Measurements from ENCODE around the gene TCEA3. TPM values are rescaled to one million over a fixed set of nuclear protein-coding genes. Genes with fewer than 3 reads are reported as not detected.
A peak's percentile ranks its signal among the peaks of the same experiment; 100 is the strongest.

TCEA3 gene
- total and polyA plus RNA-seq, 2 experiments from 2014 or later, result 9.2 to 23.2 TPM

DNA sequence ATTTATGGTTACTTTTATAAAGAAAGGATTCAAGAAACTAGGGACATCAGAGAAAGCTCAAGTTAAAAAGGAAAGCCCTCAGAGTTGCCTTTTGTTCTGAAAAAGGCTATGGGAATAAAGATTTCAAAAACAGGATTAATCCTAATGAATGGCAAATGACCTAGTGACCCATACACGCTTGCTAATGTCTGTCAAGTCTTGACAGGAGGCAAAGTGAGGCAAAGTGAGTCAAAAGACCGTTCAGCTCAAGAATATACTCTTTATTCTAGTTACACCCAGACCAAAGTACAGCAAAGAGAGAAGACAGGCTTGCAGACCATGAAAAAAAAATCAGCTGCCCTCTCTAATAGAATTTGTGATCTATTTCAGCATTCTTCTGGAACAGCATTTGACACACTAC lies 58.4 kb downstream of the TCEA3 start:
- Histone ChIP-seq H3K9ac (no peak overlapping the region), H3K27me3 (replicated peaks; ENCODE audit: insufficient read depth) (no peaks in the 10 kb centered on the region), H3K27ac (no peak overlapping the region), H3K9me3 (ENCODE audit: low read depth) (peaks cover 6% of the 10 kb centered on the region), H3K4me2 (ENCODE audit: unreplicated experiment) (peak overlapping the region; percentile 88), H4K20me1 (ENCODE audit: insufficient read depth) (no peaks in the 10 kb centered on the region), H3K9me2 (ENCODE audit: insufficient read depth) (no peaks in the 10 kb centered on the region), H3K4me3 (peak overlapping the region; percentile 83; the same call in 1 of the 2 replicates), H3K36me3 (ENCODE audit: low read depth) (peaks cover 51% of the 10 kb centered on the region), H2AFZ (no peak overlapping the region), H3K4me1 (ENCODE audit: insufficient read depth) (peaks cover 21% of the 10 kb centered on the region), H3K79me2 (ENCODE audit: insufficient read depth) (peaks cover 63% of the 10 kb centered on the region), H3F3A (ENCODE audit: insufficient read depth) (peaks cover 32% of the 10 kb centered on the region)
- TF ChIP-seq EZH2phosphoT487 (IDR thresholded peaks at IDR 0.05; ENCODE audit: insufficient read depth, low read depth) (no peak), EZH2 (IDR thresholded peaks at IDR 0.05; ENCODE audit: insufficient read depth, poor library complexity, severe bottlenecking) (no peak)
- in situ Hi-C loops (cut with MboI), result no loop called here
- WGBS, 2 experiments (ENCODE audit: low coverage in 1 of 2, low lambda C conversion rate in 2 of 2, missing lambda C conversion rate in 2 of 2), result 75 to 80% methylated on average over 2 of the region's 2 CpGs
- no peak for DNase-seq

DNA sequence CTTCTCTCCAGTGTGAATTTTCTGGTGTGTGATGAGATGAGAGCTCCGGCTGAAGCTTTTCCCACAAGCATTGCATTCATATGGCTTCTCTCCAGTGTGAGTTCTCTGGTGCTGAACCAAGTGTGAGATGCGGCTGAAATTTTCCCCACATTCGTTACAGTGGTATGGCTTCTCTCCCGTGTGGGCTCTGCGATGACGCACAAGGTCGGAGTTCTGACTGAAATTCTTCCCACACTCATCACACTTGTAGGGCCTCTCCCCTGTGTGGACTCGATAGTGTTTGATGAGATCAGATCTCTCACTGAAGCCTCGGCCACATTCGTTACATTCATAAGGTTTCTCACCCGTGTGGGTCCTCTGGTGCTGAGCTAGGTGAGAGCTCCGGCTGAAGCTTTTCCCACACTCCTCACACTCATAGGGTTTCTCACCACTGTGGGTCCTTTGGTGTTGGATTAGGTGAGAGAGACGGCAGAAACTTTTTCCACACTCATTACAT lies 62.3 kb downstream of the TCEA3 start:
- H4K20me1 ChIP-seq (ENCODE audit: insufficient read depth), result no peaks in the 10 kb centered on the region
- no peak overlapping the region for H3K4me2 ChIP-seq (ENCODE audit: unreplicated experiment)
- H3K9me3 ChIP-seq (ENCODE audit: low read depth), result peaks cover 16% of the 10 kb centered on the region
- no peak overlapping the region for H2AFZ ChIP-seq
- no peak overlapping the region for H3K9ac ChIP-seq
- no peak overlapping the region; the same call in 1 of the 2 replicates for H3K4me3 ChIP-seq
- peaks cover 4% of the 10 kb centered on the region for H3K4me1 ChIP-seq (ENCODE audit: insufficient read depth)
- in situ Hi-C loops (cut with MboI), result no loop called here
- H3K36me3 ChIP-seq (ENCODE audit: low read depth), result peaks cover 73% of the 10 kb centered on the region
- H3K9me2 ChIP-seq (ENCODE audit: insufficient read depth), result no peaks in the 10 kb centered on the region
- WGBS, 2 experiments (ENCODE audit: low coverage in 1 of 2, low lambda C conversion rate in 2 of 2, missing lambda C conversion rate in 2 of 2), result 96 to 99% methylated on average over 13 of the region's 13 CpGs
- peak; percentile 28 for DNase-seq
- TF ChIP-seq EZH2phosphoT487 (IDR thresholded peaks at IDR 0.05; ENCODE audit: insufficient read depth, low read depth), result no peak
- TF ChIP-seq EZH2 (IDR thresholded peaks at IDR 0.05; ENCODE audit: insufficient read depth, poor library complexity, severe bottlenecking), result no peak
- no peaks in the 10 kb centered on the region for H3K27me3 ChIP-seq (replicated peaks; ENCODE audit: insufficient read depth)
- H3K79me2 ChIP-seq (ENCODE audit: insufficient read depth), result peaks cover 61% of the 10 kb centered on the region
- H3F3A ChIP-seq (ENCODE audit: insufficient read depth), result peaks cover 16% of the 10 kb centered on the region
- no peak overlapping the region for H3K27ac ChIP-seq

DNA sequence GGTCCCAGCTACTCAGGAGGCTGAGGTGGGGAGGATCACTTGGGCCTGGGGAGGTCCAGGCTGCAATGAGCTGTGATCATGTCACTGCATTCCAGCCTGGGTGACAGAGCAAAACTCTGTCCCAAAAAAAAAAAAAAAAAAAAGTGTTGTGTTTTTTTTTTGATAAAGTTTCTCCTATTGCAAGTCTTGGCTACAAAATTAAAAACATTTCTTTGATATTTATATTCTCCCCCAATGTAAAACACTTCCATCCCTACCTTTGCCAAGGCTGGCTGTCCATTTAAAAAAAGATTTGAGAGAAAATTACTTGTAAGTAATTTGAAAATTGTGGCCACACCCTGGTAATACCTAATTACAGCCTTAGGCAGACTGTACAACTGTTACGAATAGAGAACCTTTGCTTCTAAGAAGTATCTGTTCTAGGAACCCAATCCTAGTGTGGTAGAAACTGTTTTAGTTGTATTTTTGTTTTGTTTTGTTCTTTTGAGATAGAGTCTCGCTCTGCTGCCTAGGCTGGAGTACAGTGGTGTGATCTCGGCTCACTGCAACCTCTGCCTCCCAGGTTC lies 66.2 kb downstream of the TCEA3 start:
- H3K27me3 ChIP-seq (replicated peaks; ENCODE audit: insufficient read depth), result no peaks in the 10 kb centered on the region
- in situ Hi-C loops (cut with MboI), result no loop called here
- peaks cover 16% of the 10 kb centered on the region for H3K9me3 ChIP-seq (ENCODE audit: low read depth)
- H3K4me3 ChIP-seq, result no peak overlapping the region
- no peak overlapping the region for H3K4me2 ChIP-seq (ENCODE audit: unreplicated experiment)
- no peak overlapping the region for H3K9ac ChIP-seq
- H3F3A ChIP-seq (ENCODE audit: insufficient read depth), result peaks cover 16% of the 10 kb centered on the region
- no peak overlapping the region for H2AFZ ChIP-seq
- H4K20me1 ChIP-seq (ENCODE audit: insufficient read depth), result no peaks in the 10 kb centered on the region
- DNase-seq, result no peak
- H3K27ac ChIP-seq, result no peak overlapping the region
- 86 to 88% methylated on average over 3 of the region's 3 CpGs for WGBS, 2 experiments (ENCODE audit: low coverage in 1 of 2, low lambda C conversion rate in 2 of 2, missing lambda C conversion rate in 2 of 2)
- H3K4me1 ChIP-seq (ENCODE audit: insufficient read depth), result no peaks in the 10 kb centered on the region
- H3K9me2 ChIP-seq (ENCODE audit: insufficient read depth), result no peaks in the 10 kb centered on the region
- TF ChIP-seq EZH2phosphoT487 (IDR thresholded peaks at IDR 0.05; ENCODE audit: insufficient read depth, low read depth) (no peak), EZH2 (IDR thresholded peaks at IDR 0.05; ENCODE audit: insufficient read depth, poor library complexity, severe bottlenecking) (no peak)
- peaks cover 29% of the 10 kb centered on the region for H3K79me2 ChIP-seq (ENCODE audit: insufficient read depth)
- peaks cover 44% of the 10 kb centered on the region for H3K36me3 ChIP-seq (ENCODE audit: low read depth)

DNA sequence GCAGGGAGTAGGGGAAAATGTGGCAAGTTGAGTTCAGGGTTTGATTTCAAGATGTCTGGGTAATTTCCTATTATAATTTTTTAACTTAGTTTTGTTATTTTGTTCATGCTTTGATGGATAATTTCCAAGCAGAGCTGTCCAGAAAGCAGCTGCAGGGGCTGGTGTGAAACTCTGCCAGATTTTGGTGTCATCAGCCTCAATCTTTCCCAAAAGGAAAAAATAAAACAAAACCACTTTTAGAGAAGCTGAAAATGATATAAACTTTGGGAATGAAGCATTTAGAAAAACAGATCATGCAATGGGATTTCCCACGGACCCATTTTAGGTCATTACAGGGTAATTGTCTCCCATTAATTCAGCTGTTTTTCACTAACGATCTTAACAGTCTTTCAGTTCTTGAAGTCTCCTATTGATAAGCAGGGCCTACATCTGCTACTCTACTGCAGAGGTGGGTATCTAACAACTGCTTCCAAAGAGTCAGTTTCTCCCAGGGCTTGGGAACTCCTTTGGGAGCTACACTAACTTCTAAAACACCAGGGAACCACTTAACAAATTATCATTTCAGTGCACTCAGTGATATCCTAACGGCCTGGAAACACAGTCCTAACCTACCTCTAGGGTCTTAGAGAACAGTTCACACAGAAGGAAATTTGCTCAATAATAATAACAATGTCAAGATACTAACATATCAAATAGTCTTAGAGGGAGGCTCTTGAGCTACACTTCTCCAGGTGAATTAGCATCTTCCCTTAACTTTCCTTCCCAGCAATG lies 67.2 kb downstream of the TCEA3 start:
- Histone ChIP-seq H3K27me3 (replicated peaks; ENCODE audit: insufficient read depth) (no peaks in the 10 kb centered on the region), H3F3A (ENCODE audit: insufficient read depth) (peaks cover 5% of the 10 kb centered on the region), H3K4me1 (ENCODE audit: insufficient read depth) (no peaks in the 10 kb centered on the region), H3K4me3 (no peak overlapping the region), H3K9me2 (ENCODE audit: insufficient read depth) (no peaks in the 10 kb centered on the region), H2AFZ (no peak overlapping the region), H3K79me2 (ENCODE audit: insufficient read depth) (peaks cover 28% of the 10 kb centered on the region), H3K9ac (no peak overlapping the region), H3K36me3 (ENCODE audit: low read depth) (peaks cover 34% of the 10 kb centered on the region), H3K27ac (no peak overlapping the region), H3K9me3 (ENCODE audit: low read depth) (peaks cover 16% of the 10 kb centered on the region), H3K4me2 (ENCODE audit: unreplicated experiment) (no peak overlapping the region), H4K20me1 (ENCODE audit: insufficient read depth) (no peaks in the 10 kb centered on the region)
- in situ Hi-C loops (cut with MboI), result no loop called here
- 6 to 7% methylated on average over 3 of the region's 3 CpGs for WGBS, 2 experiments (ENCODE audit: low coverage in 1 of 2, low lambda C conversion rate in 2 of 2, missing lambda C conversion rate in 2 of 2)
- no peak for TF ChIP-seq EZH2phosphoT487 (IDR thresholded peaks at IDR 0.05; ENCODE audit: insufficient read depth, low read depth)
- no peak for DNase-seq

All from GM23248 (cell line).